HepG2 (cell line): ENCODE results near the gene SLC25A19. TPM values are rescaled to one million over a fixed set of nuclear protein-coding genes. Genes with fewer than 3 reads are reported as not detected.

ENCODE experiments used
- CBX1 ChIP-seq: IDR thresholded peaks from one replicate; pipeline ENCODE4 v1.6.1; 2016; ENCODE audit warnings: antibody characterized with exemption, low read depth
- NR2F1 ChIP-seq, 2 experiments: fragments of 450-650 bp in 1 of 2; formaldehyde crosslinking in 1 of 2; IDR thresholded peaks; 2 replicates each; pipeline versions ENCODE4 v1.5.0 to v1.6.1; 2016 to 2020; ENCODE audit warnings: mild to moderate bottlenecking in 1 of 2, missing compliant biosample characterization in 1 of 2, missing genetic modification reagents in 1 of 2, moderate library complexity in 1 of 2
- SALL2 ChIP-seq: sonication (generic); formaldehyde crosslinking; IDR thresholded peaks from 2 replicates; pipeline ENCODE4 v1.8.1; 2023; ENCODE audit warnings: mild to moderate bottlenecking, missing genetic modification reagents, inconsistent platforms
- SMARCE1 ChIP-seq: fragments of 450-650 bp; IDR thresholded peaks from 2 replicates; pipeline ENCODE4 v1.6.1; 2017; ENCODE audit warnings: borderline replicate concordance
- TFAP4 ChIP-seq: sonication (generic); IDR thresholded peaks from 2 replicates; pipeline ENCODE4 v1.6.1; 2016; ENCODE audit warnings: low read depth, borderline replicate concordance
- ZFP91 ChIP-seq: sonication (generic); formaldehyde crosslinking; IDR thresholded peaks from 2 replicates; pipeline ENCODE4 v1.9.0; 2022; ENCODE audit warnings: missing genetic modification reagents, mild to moderate bottlenecking, borderline replicate concordance
- polyA plus RNA-seq, 8 experiments: library from polyadenylated mRNA; depleted of rRNA in 3 of 8; stranded (reverse) in 7 of 8; unstranded in 1 of 8; fragments of >200 nt; fragmentation: Illumina TruSeq in 4 of 8; extraction: Trizol in 4 of 8; gene quantifications; 2 replicates each; pipeline versions ENCODE4 v1.2.1 to v1.2.3, GENCODE V29; 2011 to 2016; ENCODE audit warnings: low read depth in 4 of 8, missing spikeins in 1 of 8, mixed read lengths in 1 of 8; ENCODE audit not compliant: insufficient read depth in 1 of 8
- total RNA-seq, 5 experiments: library from RNA; depleted of rRNA; stranded (reverse); fragments of >200 nt; fragmentation: Illumina TruSeq; extraction: Trizol; gene quantifications; 2 replicates each; pipeline ENCODE4 v1.2.3, GENCODE V29; 2016; ENCODE audit warnings: low read depth in 1 of 5
- TF ChIP-seq, protein P1 (sequence below): IDR thresholded peaks from 2 replicates; pipeline ENCODE4 v1.6.1; 2016; ENCODE audit warnings: missing biosample characterization, missing genetic modification reagents, low read depth
- TF ChIP-seq, protein P2 (sequence below): sonication (generic); formaldehyde crosslinking; conservative IDR thresholded peaks from 2 replicates; pipeline ENCODE4 v1.8.0; 2022; ENCODE audit warnings: mild to moderate bottlenecking, moderate library complexity, missing genetic modification reagents
- TF ChIP-seq, protein P3 (sequence below): sonication (generic); formaldehyde crosslinking; IDR thresholded peaks from 2 replicates; pipeline ENCODE4 v1.4.0; 2020; ENCODE audit warnings: mild to moderate bottlenecking, missing genetic modification reagents

Gene SLC25A19
- total and polyA plus RNA-seq, 2 of the 13 experiments (the other 11 are each of a cell fraction or from before 2014, with no cell fraction given) = 24.4 to 41.4 TPM

DNA sequence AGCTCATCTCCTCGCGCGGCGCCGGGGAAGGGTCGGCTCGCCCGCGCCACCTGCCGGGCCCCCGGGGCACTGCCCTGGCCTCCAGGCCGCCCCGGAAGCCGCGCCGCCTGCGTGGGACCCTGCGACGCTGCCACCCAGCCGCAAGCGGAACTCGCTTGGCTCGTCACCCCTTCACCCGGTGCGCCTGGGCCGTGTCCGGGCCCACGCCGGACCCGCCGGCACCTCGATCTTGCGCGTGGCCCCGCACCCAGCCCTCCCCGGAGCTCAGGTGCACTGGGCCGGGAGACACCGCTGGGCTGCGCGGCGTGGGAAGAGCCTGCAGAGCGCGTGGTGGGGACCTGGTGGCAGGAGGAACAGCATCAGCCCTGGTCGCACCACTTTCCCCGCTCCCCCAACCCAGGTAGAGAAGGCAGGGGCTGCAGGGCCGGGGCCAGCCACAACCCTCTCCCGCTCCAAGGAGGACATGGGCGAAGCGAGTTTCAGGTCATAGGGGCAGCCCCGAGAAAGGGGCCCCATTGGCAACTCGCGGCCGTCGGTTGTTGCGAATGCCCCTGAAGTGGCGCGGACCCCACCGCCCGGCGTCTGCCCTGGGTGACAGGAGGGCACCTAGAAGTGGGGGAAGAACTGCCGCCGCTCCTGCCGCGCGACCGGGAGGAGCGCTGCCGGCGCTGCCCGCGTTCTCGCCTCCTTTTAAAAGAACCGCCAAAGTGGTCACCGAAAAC lies 17.8 kb downstream of the SLC25A19 start (continued):
- TF ChIP-seq, protein P1, sequence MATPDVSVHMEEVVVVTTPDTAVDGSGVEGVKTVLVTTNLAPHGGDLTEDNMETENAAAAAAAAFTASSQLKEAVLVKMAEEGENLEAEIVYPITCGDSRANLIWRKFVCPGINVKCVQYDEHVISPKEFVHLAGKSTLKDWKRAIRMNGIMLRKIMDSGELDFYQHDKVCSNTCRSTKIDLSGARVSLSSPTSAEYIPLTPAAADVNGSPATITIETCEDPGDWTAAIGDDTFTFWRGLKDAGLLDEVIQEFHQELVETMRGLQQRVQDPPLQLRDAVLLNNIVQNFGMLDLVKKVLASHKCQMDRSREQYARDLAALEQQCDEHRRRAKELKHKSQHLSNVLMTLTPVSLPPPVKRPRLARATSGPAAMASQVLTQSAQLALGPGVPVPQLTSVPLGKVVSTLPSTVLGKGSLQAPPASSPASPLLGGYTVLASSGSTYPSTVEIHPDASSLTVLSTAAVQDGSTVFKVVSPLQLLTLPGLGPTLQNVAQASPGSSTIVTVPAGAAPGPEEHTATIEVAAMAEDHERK = no peak
- TF ChIP-seq TFAP4 = 0 out of 2 replicates have a peak, but pooled peaks have one; percentile 4
- no peak for TF ChIP-seq CBX1
- 0 out of 4 replicates have a peak, but pooled peaks of 1 of the 2 experiments have one; percentile 30 for TF ChIP-seq NR2F1 (CRISPR knock-in tag; IDR thresholded peaks at IDR 0.05)
- TF ChIP-seq, protein P2, sequence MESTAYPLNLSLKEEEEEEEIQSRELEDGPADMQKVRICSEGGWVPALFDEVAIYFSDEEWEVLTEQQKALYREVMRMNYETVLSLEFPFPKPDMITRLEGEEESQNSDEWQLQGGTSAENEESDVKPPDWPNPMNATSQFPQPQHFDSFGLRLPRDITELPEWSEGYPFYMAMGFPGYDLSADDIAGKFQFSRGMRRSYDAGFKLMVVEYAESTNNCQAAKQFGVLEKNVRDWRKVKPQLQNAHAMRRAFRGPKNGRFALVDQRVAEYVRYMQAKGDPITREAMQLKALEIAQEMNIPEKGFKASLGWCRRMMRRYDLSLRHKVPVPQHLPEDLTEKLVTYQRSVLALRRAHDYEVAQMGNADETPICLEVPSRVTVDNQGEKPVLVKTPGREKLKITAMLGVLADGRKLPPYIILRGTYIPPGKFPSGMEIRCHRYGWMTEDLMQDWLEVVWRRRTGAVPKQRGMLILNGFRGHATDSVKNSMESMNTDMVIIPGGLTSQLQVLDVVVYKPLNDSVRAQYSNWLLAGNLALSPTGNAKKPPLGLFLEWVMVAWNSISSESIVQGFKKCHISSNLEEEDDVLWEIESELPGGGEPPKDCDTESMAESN = peak; percentile 88; the same call in 1 of the 2 replicates
- TF ChIP-seq, protein P3, sequence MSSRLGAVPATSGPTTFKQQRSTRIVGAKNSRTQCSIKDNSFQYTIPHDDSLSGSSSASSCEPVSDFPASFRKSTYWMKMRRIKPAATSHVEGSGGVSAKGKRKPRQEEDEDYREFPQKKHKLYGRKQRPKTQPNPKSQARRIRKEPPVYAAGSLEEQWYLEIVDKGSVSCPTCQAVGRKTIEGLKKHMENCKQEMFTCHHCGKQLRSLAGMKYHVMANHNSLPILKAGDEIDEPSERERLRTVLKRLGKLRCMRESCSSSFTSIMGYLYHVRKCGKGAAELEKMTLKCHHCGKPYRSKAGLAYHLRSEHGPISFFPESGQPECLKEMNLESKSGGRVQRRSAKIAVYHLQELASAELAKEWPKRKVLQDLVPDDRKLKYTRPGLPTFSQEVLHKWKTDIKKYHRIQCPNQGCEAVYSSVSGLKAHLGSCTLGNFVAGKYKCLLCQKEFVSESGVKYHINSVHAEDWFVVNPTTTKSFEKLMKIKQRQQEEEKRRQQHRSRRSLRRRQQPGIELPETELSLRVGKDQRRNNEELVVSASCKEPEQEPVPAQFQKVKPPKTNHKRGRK (CRISPR knock-in tag) = 0 out of 2 replicates have a peak, but pooled peaks have one; percentile 10
- peak; percentile 78; the same call in 1 of the 2 replicates for TF ChIP-seq SALL2 (CRISPR knock-in tag)
- TF ChIP-seq ZFP91 = peak; percentile 80; the same call in 1 of the 2 replicates
- TF ChIP-seq SMARCE1 = no peak
